NCI-H345 (cell line): Measurements from ENCODE around the gene RRAD.
"Not testable (repeated sequence)": the region's sequence is repeated elsewhere in the genome, so short reads cannot be mapped to it uniquely, and the experiment has no call there.

Experiments
- DNase-seq: peaks from one replicate; lab custom pipeline; 2025; lab: John Stamatoyannopoulos, UW

Gene RRAD

DNA sequence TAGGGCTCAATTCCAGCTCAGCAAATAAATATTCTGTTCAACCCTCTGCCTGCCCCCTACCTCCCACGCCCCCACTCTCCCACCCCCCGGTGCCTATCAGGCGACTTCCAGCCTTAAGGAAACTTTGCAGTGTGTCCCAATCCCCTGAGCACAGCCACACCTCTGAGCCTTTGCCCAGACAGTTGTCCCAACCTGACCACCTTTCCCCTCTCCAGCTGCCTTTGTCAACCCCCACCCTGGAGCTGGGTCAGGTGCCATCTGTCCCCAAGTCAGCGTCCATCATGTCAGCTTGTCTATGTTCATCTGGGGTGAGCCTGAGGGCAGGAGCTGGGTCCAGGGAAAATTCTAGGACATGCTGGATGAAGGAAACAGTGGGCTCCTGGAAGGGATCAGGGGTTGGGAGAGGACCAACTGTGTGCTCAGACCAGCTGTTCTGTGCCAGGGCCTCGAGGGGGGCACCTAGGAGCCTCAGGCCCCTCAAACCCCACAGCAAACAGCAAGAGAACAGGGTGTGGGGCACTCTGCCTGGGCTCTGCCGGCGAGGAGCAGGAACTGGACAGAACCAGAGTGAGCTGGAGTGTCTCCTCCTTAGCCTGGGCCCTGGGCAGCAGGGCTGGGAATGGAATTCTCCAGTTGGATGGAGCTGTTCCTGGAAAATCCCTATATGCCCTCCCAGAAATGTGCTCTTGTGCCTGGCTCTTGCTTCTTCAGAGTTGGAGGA is 24.5 kb downstream of the RRAD start:
- DNase-seq: no peak

DNA sequence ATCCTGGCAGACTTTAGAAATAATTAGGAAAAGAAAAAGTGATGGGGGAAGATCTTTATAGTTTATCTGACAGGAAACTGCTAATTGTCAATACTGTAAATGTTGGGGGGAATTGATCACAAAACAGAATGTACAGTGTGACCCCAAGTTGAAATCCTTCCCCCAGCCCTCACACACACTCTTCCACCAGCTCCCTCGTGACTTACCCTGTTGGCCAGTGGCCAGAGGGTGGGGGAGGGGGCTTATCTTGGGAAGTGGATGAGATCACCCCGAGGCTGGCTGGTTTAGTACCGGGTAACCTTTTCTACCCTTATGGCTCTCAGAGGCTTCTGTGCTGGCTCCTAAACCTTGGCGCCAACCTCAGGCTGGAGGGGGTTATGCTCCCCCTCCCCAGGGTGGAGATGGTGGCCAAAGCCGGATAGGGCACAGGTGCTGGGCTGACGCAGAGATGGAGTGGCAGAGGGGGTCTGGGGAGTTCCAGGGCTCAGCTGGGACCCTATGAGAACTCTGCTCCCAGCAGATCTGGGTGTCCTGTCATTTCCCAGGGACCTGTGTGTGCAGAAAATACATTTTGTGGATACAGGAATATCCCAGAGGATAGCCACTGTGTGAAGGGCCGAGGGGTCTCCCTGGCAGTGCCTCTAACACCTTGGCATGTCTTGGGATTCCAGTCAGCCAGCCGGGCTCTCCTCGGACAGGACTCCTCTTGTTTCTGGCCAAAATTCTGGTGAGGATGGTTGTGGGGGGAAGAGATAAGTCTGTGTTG is 25.2 kb downstream of the RRAD start:
- peak; percentile 29 for DNase-seq

DNA sequence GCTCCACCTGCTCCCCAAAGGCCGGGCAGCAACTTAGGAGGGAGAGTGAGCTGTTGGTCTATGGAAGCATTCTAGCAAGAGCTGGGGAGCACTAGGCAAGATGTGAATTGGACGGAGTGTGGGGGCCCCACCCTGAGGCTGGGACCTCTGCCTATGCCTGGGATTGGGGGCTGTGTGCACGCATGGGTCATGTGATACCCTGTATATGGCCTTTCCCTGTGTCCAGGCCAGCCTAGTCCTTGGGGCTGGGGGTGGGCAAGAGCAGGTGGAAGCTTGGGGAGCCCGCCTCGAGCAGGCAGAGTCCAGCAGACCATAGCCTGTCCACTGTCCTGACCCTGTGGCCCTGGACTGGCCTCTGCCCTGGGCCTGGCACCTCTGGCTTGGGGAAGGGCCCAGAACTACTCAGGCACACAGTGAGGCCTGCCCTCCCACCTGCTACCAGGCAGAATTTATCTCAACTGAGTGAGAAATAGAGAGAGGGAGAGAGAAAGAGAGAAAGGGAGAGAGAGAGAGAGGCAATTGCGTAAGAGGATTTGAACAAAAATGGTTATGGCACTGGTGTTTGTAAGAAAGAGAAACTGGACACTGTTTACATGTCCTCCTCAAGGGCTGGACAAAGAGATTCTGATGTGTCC is 25.9 kb downstream of the RRAD start:
- no peak for DNase-seq

DNA sequence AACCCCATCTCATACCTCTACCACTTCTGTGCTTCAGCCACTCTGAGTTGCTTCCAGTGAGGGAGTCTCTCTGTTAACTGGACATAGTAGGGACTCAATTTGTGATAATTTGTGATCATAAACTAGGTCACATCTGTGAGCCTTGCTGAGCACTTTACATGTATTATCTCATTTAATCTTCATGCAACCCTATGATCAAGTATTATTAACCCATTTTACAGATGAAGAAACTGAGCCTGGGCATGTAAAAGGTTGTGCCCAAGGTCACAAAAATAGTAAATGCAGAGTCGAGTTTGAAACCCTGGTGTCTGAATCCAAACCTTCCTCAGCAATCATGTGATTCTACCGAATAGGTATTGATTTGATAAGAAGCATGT is 26.4 kb downstream of the RRAD start:
- no peak for DNase-seq

DNA sequence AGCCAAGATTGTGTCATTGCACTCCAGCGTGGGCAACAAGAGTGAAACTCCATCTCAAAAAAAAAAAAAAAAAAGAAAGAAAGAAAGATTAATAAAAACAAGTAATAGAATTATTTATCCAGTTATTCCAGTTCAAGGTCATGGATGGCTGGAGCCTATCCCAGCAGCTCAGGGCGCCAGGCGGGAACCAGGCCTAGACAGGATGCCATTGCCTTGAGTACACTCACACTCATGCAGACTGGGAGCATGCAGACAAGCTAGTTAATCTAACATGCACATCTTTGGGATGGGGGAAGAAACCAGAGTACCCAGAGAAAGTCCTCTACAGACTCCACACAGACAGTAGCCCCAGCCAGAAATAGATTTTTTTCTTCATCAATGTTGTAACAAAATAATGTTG is 27.1 kb downstream of the RRAD start:
- DNase-seq: no peak

DNA sequence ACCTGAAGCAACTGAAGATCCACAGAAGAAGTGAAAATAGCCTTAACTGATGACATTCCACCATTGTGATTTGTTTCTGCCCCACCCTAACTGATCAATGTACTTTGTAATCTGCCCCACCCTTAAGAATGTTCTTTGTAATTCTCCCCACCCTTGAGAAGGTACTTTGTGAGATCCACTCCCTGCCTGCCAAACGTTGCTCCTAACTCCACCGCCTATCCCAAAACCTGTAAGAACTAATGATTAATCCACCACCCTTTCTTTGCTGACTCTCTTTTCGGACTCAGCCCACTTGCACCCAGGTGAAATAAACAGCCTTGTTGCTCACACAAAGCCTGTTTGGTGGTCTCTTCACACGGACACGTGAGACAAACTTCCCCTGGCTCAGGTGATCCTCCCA is 28.7 kb downstream of the RRAD start:
- DNase-seq: not testable (repeated sequence)

DNA sequence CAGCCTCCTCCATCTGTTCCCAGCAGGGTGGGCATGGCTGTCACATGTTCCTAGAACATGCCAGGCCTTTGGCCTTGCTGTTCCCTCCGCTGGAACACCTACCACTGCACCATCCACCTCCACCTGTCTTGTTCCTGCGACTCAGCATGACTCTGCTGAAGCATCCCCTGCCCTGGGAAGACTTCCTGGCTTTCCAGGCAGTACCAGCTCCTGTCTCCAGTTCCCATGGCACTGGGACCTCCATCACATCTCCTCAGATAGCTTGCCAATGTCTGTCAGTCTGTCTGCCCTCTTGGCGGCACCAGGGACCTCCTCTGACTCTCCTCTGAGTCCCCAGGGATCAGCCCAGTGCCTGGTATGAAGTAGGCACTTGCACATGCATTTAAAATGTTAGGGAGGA is 29.3 kb downstream of the RRAD start:
- no peak for DNase-seq

DNA sequence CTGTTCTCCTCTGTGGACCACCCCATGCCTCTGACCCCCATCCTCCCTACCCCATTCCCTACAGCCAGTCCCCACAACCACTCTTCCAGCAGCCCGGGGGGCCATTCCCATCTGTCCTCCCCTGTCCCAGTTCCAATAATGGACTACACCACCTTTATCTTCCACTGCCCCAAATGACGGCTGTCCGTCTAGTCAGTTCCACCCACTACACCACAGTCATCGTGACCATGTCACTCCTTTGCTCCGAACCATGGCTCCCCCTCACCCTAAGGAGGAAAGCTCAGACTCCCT is 29.7 kb downstream of the RRAD start:
- DNase-seq: no peak

DNA sequence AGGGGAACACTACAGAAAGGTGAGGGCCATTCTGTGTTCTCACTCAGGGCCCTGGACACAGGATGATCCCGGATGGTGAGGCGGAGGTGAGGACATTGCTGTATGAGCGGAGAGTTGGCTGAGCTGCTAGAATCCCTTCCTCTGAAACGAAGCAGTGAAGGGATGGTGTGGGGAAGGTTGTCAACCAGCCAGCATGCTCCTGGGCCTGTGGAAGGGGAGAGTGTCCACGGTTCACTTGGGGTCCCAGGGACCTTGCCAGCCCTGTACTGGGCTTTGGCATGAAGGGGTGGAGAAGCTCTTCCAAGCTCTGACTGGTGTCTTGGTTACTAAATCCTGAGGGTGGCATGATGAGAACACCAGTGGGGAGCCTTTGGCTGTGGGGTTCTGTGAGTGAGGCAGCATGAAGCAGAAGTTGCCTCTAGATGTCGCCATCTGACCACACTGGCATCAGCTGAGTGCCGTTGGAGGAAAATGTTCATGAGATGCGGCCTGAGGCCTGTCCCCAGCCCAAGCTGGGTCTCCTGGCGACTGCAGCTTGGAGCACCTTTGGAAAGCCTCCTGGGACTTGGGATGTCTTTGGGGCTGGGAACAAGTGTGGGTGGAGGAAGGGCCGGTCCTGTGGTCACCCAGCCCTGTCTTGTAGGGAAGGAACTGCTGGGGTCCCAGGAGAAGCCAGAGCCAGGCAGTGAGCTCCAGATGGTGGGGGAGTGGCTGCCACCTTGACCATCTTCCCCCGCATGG is 30.2 kb downstream of the RRAD start:
- peak; percentile 7 for DNase-seq

DNA sequence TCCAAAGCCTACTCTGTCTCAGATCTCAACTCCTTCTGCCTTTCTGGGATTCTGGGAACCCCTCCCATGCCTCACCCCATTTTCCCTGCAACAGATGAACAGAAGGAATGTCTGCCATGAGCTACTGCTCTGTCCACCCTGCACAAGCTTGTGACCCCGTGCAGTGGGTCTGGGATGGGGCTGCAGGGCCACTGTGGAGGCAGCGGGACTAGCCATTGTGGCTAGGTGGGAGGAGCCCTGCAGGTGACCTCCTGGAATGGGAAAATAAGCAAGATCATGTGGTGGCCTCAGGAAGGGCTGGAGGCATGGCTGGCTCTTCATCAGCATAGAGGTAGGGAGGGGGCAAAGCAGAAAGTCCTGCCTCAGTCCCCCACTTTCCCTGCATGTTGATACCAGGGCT is 31.3 kb downstream of the RRAD start:
- no peak for DNase-seq

DNA sequence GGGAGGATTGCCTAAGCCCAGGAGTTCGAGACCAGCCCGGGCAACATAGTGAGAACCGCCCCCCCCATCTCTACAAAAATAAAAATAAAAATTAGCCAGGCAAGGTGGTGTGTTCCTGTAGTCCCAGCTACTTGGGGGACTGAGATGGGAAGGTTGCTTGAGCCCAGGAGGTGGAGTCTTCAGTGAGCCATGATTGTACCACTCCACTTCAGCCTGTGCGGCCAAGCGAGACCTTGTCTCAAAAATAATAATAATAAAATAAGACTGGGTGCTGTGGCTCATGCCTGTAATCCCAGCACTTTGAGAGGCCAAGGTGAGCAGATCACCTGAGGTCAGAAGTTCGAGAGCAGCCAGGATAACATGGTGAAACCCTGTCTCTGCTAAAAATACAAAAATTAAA is 33.5 kb downstream of the RRAD start:
- DNase-seq: no peak

DNA sequence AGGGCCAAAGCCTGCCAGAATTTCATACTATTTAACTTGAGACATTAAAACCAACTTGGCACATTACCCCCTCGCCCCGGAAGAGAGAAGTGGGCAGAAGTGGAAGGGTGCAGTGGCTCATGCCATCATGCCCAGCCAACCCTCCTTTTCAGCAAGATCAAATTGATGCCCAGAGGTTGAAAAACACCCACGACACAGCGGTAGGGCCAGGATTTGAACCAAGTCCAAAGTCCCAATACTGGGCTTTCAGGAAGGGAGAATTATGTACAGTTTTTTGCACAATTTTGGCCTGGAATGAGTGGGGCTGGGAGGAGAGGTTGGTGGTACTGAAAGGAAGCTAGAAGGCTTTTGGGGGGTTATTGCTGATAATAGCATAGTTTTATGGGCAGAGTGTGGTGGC is 34.0 kb downstream of the RRAD start:
- DNase-seq: no peak

DNA sequence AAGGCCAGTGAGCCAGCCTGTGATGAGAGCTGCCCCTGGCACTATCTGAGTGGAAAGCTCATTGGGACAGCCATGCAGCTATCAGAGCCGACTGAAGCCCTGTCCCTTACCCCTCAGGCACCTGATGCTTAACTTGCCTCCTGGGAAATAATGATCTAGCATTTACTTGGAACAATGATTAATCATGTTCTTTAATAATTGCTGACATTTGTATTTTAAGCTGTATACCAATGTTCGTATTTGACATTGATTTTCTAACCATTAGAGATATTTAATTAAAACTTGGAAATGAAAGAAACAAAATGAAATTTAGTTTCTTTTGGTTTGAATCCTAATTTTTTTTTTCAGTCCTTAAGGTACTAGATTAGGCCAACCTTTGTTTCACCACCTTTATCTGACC is 34.5 kb downstream of the RRAD start:
- DNase-seq: no peak

DNA sequence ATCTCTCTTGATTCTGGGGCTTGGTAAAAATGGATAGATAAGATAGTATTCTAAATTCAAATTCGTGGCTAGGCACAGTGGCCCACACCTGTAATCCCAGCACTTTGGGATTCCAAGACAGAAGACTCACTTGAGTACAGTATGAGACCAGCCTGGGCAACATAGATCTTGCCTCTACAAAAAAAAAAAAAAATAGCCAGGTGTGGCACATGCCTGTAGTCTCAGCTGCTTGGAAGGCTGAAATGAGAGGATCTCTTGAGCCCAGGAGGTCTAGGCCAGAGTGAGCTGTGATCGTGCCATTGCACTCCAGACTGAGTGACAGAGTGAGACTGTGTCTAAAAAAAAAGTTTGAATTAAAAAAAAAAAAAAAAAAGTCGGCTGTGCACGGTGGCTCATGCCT is 35.7 kb downstream of the RRAD start:
- DNase-seq: no peak

DNA sequence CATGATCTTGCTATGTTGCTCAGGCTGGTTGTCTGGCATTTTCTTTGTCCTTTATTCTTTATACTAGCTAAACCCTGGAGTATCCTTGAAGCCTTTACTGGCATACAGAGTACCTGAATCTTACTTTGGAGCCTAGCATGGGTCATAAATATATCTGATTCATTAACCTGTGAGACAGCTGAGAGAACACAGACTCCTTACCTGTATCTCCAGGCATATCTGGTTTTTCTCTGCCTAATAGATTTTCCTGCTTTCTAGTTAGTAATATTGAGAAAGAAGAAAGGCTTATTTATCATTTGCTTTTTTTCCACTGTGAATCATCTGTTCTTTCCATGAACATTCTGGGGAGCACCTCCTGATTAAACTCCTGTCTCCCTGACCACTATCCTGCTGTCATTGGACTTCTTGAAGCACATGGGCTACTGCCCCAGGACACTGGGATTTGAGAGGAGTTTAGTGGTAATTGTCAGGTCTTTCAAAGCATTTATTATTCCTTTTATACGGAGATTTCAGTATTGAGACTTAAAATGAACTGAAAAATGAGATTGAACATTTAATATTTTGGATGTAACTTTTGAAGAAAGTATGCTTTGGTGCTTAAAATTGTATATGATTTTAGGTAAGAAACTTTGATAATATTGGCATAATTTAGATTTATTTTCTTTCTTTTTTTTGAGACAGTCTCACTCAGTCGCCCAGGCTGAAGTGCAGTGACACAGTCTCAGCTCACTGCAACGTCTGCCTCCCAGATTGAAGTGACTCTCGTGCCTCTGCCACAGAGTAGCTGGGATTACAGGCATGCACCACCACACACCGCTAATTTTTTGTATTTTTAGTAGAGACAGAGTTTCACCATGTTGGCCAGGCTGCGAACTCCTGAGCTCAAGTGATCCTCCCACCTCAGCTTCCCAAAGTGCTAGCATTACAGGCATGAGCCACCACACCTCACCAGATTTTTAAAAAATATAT is 36.4 kb downstream of the RRAD start:
- DNase-seq: no peak

DNA sequence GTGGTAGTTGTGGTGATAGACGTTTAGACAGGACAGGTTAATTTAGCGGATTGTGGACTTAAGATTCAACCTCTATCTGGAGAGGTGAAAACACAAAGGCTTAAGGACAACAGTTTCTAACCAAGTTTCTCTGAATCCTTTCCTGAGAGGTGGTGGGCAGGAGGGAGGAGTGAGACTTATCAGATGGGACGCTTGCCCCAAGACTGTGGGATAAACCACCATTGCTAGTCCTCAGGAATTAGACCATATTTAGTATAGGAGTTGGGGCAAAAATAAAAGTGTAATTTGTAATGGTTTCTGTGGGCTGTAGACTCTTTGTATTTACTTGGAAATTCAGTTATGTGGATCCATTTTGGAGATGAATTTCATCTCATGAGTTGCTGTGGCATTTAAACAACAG is 38.4 kb downstream of the RRAD start:
- DNase-seq: no peak

DNA sequence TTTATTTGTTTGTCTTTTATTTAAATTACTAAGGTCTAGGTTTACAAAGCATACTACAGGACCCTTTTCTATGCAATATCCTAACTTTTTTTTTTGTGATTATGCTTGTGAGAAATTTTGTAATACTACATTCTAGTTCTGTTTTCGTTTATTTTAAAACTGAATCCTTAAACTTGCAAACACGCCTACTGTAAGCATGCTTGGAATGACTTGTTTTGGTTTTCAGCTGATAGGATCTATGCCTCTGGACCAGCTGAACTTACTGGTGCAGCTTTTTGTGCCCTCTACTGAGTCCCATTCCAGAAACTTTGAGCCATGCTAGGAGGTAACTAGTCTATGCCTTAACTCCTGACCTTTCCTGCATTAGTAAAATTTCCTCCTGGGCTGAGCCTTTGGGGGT is 39.0 kb downstream of the RRAD start:
- DNase-seq: no peak

DNA sequence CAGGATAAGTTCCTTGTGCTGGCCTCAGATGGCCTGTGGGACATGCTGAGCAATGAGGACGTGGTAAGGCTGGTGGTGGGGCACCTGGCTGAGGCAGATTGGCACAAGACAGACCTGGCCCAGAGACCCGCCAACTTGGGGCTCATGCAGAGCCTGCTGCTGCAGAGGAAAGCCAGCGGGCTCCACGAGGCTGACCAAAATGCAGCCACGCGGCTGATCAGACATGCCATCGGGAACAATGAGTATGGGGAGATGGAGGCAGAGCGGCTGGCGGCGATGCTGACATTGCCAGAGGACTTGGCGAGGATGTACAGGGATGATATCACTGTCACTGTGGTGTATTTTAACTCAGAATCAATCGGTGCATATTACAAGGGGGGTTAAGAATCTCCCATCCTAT is 39.8 kb downstream of the RRAD start:
- no peak for DNase-seq

DNA sequence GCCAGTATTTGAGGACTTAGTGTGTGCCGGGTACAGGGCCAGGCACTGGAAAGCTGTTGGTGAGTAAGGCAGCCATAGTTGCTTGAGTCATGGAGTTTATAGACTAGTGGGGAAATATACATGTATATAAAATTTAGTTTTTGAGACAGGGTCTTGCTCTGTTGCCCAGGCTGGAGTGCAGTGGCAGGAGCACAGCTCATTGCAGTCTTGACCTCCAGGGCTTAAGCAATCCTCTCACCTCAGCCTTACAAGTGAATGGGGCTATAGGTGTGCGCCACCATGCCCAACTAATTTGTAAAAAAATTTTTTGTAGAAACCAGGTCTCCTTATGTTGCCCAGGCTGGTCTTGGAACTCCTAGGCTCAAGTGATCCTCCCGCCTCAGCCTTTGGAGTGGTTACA is 42.6 kb downstream of the RRAD start:
- DNase-seq: no peak

DNA sequence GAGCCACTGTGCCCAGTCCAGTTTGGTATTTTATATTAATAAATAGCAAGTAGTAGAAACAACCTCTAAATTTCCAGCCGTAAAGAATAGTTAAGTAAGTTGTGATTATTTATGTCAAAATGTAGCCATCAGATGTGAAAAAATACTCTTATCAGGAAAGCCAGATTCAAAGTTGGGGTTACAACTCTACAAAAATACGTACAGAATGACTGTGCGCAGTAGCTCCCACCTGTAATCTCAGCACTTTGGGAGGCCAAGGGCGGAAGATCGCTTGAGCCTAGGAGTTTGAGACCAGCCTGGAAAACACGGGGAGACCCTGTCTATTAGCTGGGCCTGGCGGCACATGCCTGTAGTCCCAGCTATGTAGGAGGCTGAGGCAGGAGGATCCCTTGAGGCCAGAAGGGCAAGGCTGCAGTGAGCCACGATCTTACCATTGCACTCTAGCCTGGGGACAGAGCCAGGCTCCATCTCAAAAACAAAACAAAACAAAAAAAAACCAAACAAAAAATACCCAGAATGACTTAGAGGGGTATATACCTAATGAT is 43.3 kb downstream of the RRAD start:
- DNase-seq: no peak

DNA sequence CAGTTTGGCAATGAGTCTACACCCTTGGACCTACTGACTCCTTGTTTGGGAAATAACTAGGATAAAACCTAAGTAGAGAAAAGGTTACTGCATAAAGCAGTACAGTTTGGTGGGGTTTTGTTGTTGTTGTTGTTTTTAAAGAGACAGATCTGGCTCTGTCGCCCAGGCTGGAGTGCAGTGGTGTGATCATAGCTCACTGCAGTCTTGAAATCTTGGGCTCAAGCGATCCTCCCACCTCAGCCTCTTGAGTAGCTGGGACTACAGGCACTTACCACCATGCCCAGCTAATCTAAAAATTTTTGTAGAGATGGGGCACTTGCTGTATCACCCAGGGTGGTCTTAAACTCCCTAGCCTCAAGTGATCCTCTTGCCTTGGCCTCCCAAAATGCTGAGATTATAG is 43.8 kb downstream of the RRAD start:
- no peak for DNase-seq
